SHP77 treated with DMSO at 0.1 percent for 48 hours (cell line): Measurements from ENCODE around the gene TESK2.
"Not testable (repeated sequence)": the region's sequence is repeated elsewhere in the genome, so short reads cannot be mapped to it uniquely, and the experiment has no call there.

ENCODE experiments used
- DNase-seq: peaks from one replicate; lab custom pipeline; 2025; lab: John Stamatoyannopoulos, UW

The TESK2 gene

GRCh38 chr1:45411510-45411899 lies 79.5 kb downstream of the TESK2 start:
- no peak for DNase-seq

- no peak for DNase-seq
Measured at GRCh38 chr1:45410850-45411509, 80.0 kb downstream of the TESK2 start.

- no peak for DNase-seq
Measured at GRCh38 chr1:45409276-45409675, 81.7 kb downstream of the TESK2 start.

GRCh38 chr1:45407629-45408287 lies 83.2 kb downstream of the TESK2 start:
- DNase-seq = no peak

GRCh38 chr1:45405636-45406035 lies 85.3 kb downstream of the TESK2 start:
- DNase-seq = no peak

GRCh38 chr1:45403718-45404117 lies 87.2 kb downstream of the TESK2 start:
- no peak for DNase-seq

- no peak for DNase-seq
Measured at GRCh38 chr1:45403298-45403697, 87.7 kb downstream of the TESK2 start.

GRCh38 chr1:45401524-45401923 lies 89.4 kb downstream of the TESK2 start:
- no peak for DNase-seq

- no peak for DNase-seq
Measured at GRCh38 chr1:45400049-45400448, 90.9 kb downstream of the TESK2 start.

GRCh38 chr1:45397285-45397684 lies 93.7 kb downstream of the TESK2 start:
- DNase-seq = no peak

GRCh38 chr1:45395582-45395981 lies 95.4 kb downstream of the TESK2 start:
- DNase-seq = no peak

GRCh38 chr1:45395051-45395450 lies 95.9 kb downstream of the TESK2 start:
- no peak for DNase-seq

GRCh38 chr1:45394342-45394741 lies 96.6 kb downstream of the TESK2 start:
- DNase-seq = no peak

GRCh38 chr1:45393718-45394302 lies 97.2 kb downstream of the TESK2 start:
- DNase-seq = no peak

GRCh38 chr1:45386219-45386618 lies 104.7 kb downstream of the TESK2 start:
- DNase-seq = no peak

GRCh38 chr1:45385302-45385701 lies 105.7 kb downstream of the TESK2 start:
- DNase-seq = no peak

- not testable (repeated sequence) for DNase-seq
Measured at GRCh38 chr1:45384213-45384612, 106.8 kb downstream of the TESK2 start.

- no peak for DNase-seq
Measured at GRCh38 chr1:45383191-45383590, 107.8 kb downstream of the TESK2 start.

GRCh38 chr1:45381243-45381642 lies 109.7 kb downstream of the TESK2 start:
- DNase-seq = no peak

- no peak for DNase-seq
Measured at GRCh38 chr1:45380730-45381129, 110.2 kb downstream of the TESK2 start.

- DNase-seq = no peak
Measured at GRCh38 chr1:45380125-45380524, 110.8 kb downstream of the TESK2 start.

- DNase-seq = no peak
Measured at GRCh38 chr1:45379524-45379923, 111.4 kb downstream of the TESK2 start.

- no peak for DNase-seq
Measured at GRCh38 chr1:45378184-45378583, 112.8 kb downstream of the TESK2 start.
